ENCODE measurements around the gene CELF4.

Gene CELF4

GRCh38 chr18:37403100-37403781 is 162.4 kb downstream of the CELF4 start:
- FAIRE-seq (no peak), DNase-seq (ENCODE audit: insufficient read length, low spot score) (no peak)
- TF ChIP-seq POLR2A (IDR thresholded peaks at IDR 0.05; ENCODE audit: low read depth, low read length), result no peak
- no peak for TF ChIP-seq SPI1 (IDR thresholded peaks at IDR 0.05; ENCODE audit: low read depth, low read length)

GRCh38 chr18:37402735-37403099 is 162.9 kb downstream of the CELF4 start:
- no peak for FAIRE-seq

GRCh38 chr18:37400802-37401201 is 164.8 kb downstream of the CELF4 start:
- FAIRE-seq, result no peak
- TF ChIP-seq PAX5 (IDR thresholded peaks at IDR 0.05; ENCODE audit: insufficient read depth, low read length, severe bottlenecking) (no peak), POU2F2 (IDR thresholded peaks at IDR 0.05; ENCODE audit: low read depth, low read length) (no peak), TAF1 (IDR thresholded peaks at IDR 0.05; ENCODE audit: low read depth, low read length) (no peak), POLR2AphosphoS5 (IDR thresholded peaks at IDR 0.05; ENCODE audit: low read depth, low read length) (no peak), POLR2A (IDR thresholded peaks at IDR 0.05; ENCODE audit: low read depth, low read length) (no peak), SPI1 (IDR thresholded peaks at IDR 0.05; ENCODE audit: low read depth, low read length) (no peak)
- no peak for DNase-seq (ENCODE audit: insufficient read length, low spot score)

More at GRCh38 chr18:37402735-37403099, 162.9 kb downstream of the CELF4 start:
- no peak for TF ChIP-seq POLR2AphosphoS5 (IDR thresholded peaks at IDR 0.05; ENCODE audit: low read depth, low read length)
- no peak for TF ChIP-seq TAF1 (IDR thresholded peaks at IDR 0.05; ENCODE audit: low read depth, low read length)
- no peak for TF ChIP-seq POU2F2 (IDR thresholded peaks at IDR 0.05; ENCODE audit: low read depth, low read length)
- TF ChIP-seq POLR2A (IDR thresholded peaks at IDR 0.05; ENCODE audit: low read depth, low read length), result no peak
- no peak for TF ChIP-seq PAX5 (IDR thresholded peaks at IDR 0.05; ENCODE audit: insufficient read depth, low read length, severe bottlenecking)
- no peak for TF ChIP-seq SPI1 (IDR thresholded peaks at IDR 0.05; ENCODE audit: low read depth, low read length)
- no peak for DNase-seq (ENCODE audit: insufficient read length, low spot score)

GRCh38 chr18:37398248-37398920 is 167.2 kb downstream of the CELF4 start:
- no peak for DNase-seq (ENCODE audit: insufficient read length, low spot score)
- FAIRE-seq, result no peak
- no peak for TF ChIP-seq POLR2AphosphoS5 (IDR thresholded peaks at IDR 0.05; ENCODE audit: low read depth, low read length)
- no peak for TF ChIP-seq POLR2A (IDR thresholded peaks at IDR 0.05; ENCODE audit: low read depth, low read length)
- no peak for TF ChIP-seq PAX5 (IDR thresholded peaks at IDR 0.05; ENCODE audit: insufficient read depth, low read length, severe bottlenecking)
- TF ChIP-seq SPI1 (IDR thresholded peaks at IDR 0.05; ENCODE audit: low read depth, low read length), result no peak
- TF ChIP-seq TAF1 (IDR thresholded peaks at IDR 0.05; ENCODE audit: low read depth, low read length), result no peak
- TF ChIP-seq POU2F2 (IDR thresholded peaks at IDR 0.05; ENCODE audit: low read depth, low read length), result no peak

- TF ChIP-seq SPI1 (IDR thresholded peaks at IDR 0.05; ENCODE audit: low read depth, low read length) (no peak), POLR2A (IDR thresholded peaks at IDR 0.05; ENCODE audit: low read depth, low read length) (no peak), POLR2AphosphoS5 (IDR thresholded peaks at IDR 0.05; ENCODE audit: low read depth, low read length) (no peak), TAF1 (IDR thresholded peaks at IDR 0.05; ENCODE audit: low read depth, low read length) (no peak), POU2F2 (IDR thresholded peaks at IDR 0.05; ENCODE audit: low read depth, low read length) (no peak), PAX5 (IDR thresholded peaks at IDR 0.05; ENCODE audit: insufficient read depth, low read length, severe bottlenecking) (no peak)
- FAIRE-seq (no peak), DNase-seq (ENCODE audit: insufficient read length, low spot score) (no peak)
These were observed 167.8 kb downstream of the CELF4 start for GRCh38 chr18:37397814-37398213.

GRCh38 chr18:37396971-37397720 is 168.5 kb downstream of the CELF4 start:
- FAIRE-seq, result no peak
- TF ChIP-seq PAX5 (IDR thresholded peaks at IDR 0.05; ENCODE audit: insufficient read depth, low read length, severe bottlenecking), result no peak
- no peak for TF ChIP-seq POLR2A (IDR thresholded peaks at IDR 0.05; ENCODE audit: low read depth, low read length)
- no peak for TF ChIP-seq SPI1 (IDR thresholded peaks at IDR 0.05; ENCODE audit: low read depth, low read length)
- no peak for TF ChIP-seq POU2F2 (IDR thresholded peaks at IDR 0.05; ENCODE audit: low read depth, low read length)
- no peak for TF ChIP-seq POLR2AphosphoS5 (IDR thresholded peaks at IDR 0.05; ENCODE audit: low read depth, low read length)
- no peak for TF ChIP-seq TAF1 (IDR thresholded peaks at IDR 0.05; ENCODE audit: low read depth, low read length)
- no peak for DNase-seq (ENCODE audit: insufficient read length, low spot score)

GRCh38 chr18:37395631-37396030 is 170.0 kb downstream of the CELF4 start:
- FAIRE-seq, result no peak
- no peak for DNase-seq (ENCODE audit: insufficient read length, low spot score)
- TF ChIP-seq POLR2AphosphoS5 (IDR thresholded peaks at IDR 0.05; ENCODE audit: low read depth, low read length), result no peak
- no peak for TF ChIP-seq POU2F2 (IDR thresholded peaks at IDR 0.05; ENCODE audit: low read depth, low read length)
- TF ChIP-seq TAF1 (IDR thresholded peaks at IDR 0.05; ENCODE audit: low read depth, low read length), result no peak
- no peak for TF ChIP-seq POLR2A (IDR thresholded peaks at IDR 0.05; ENCODE audit: low read depth, low read length)
- TF ChIP-seq PAX5 (IDR thresholded peaks at IDR 0.05; ENCODE audit: insufficient read depth, low read length, severe bottlenecking), result no peak
- no peak for TF ChIP-seq SPI1 (IDR thresholded peaks at IDR 0.05; ENCODE audit: low read depth, low read length)

GRCh38 chr18:37395138-37395537 is 170.5 kb downstream of the CELF4 start:
- DNase-seq (ENCODE audit: insufficient read length, low spot score) (no peak), FAIRE-seq (no peak)
- TF ChIP-seq POLR2A (IDR thresholded peaks at IDR 0.05; ENCODE audit: low read depth, low read length) (no peak), TAF1 (IDR thresholded peaks at IDR 0.05; ENCODE audit: low read depth, low read length) (no peak), PAX5 (IDR thresholded peaks at IDR 0.05; ENCODE audit: insufficient read depth, low read length, severe bottlenecking) (no peak), POLR2AphosphoS5 (IDR thresholded peaks at IDR 0.05; ENCODE audit: low read depth, low read length) (no peak), SPI1 (IDR thresholded peaks at IDR 0.05; ENCODE audit: low read depth, low read length) (no peak), POU2F2 (IDR thresholded peaks at IDR 0.05; ENCODE audit: low read depth, low read length) (no peak)

- no peak for TF ChIP-seq POLR2AphosphoS5 (IDR thresholded peaks at IDR 0.05; ENCODE audit: low read depth, low read length)
- FAIRE-seq (no peak), DNase-seq (ENCODE audit: insufficient read length, low spot score) (no peak)
These were observed 171.0 kb downstream of the CELF4 start for GRCh38 chr18:37394610-37394965.

Measured in GM12891 (cell line).